OCI-LY7 (cell line): ENCODE measurements around the gene TEX9. TPM values are rescaled to one million over a fixed set of nuclear protein-coding genes. Genes with fewer than 3 reads are reported as not detected.

Experiments used
- BruUV-seq: library from RNA; stranded (reverse); fragments of 400-500 nt; replicated peaks from 2 replicates; lab custom pipeline; 2021; lab: Mats Ljungman, UMichigan
- CTCF ChIA-PET: fragments of 300-600 bp; sonication (Branson Sonifier 250); formaldehyde crosslinking; loops from one replicate; lab custom pipeline; 2022; ENCODE audit warnings: antibody characterized with exemption; ENCODE audit not compliant: unreplicated experiment; lab: Charles Lee
- POLR2A ChIA-PET: fragments of 300-600 bp; sonication (Branson Sonifier 250); formaldehyde crosslinking; loops from one replicate; lab custom pipeline; 2022; ENCODE audit warnings: antibody characterized with exemption; lab: Charles Lee
- DNase-seq: peaks from one replicate; pipeline ENCODE4 v3.0.0-alpha.2; 2015; ENCODE audit warnings: low spot score
- H2AFZ ChIP-seq: fragments of 200-600 bp; sonication (generic), shearing (Covaris generic); 2 replicates; pipeline ENCODE4 v1.6.1; 2014; ENCODE audit warnings: mild to moderate bottlenecking, antibody characterized with exemption, low read length, moderate library complexity
- H3K27ac ChIP-seq: fragments of 200-600 bp; sonication (generic); 2 replicates; pipeline ENCODE4 v1.5.1; 2014; ENCODE audit warnings: mixed run types, low read depth, mild to moderate bottlenecking, moderate library complexity, low read length, inconsistent platforms; ENCODE audit not compliant: poor library complexity, severe bottlenecking
- H3K36me3 ChIP-seq: fragments of 200-600 bp; sonication (generic); 2 replicates; pipeline ENCODE4 v1.6.1; 2014; ENCODE audit warnings: mild to moderate bottlenecking, antibody characterized with exemption, low read length, moderate library complexity, mixed read lengths; ENCODE audit not compliant: insufficient read depth
- H3K4me1 ChIP-seq: fragments of 200-600 bp; sonication (generic); 2 replicates; pipeline ENCODE4 v1.5.1; 2014; ENCODE audit warnings: mild to moderate bottlenecking, low read length; ENCODE audit not compliant: insufficient read depth, poor library complexity, severe bottlenecking
- H3K4me2 ChIP-seq: fragments of 200-600 bp; sonication (generic); 2 replicates; pipeline ENCODE4 v1.6.1; 2014; ENCODE audit warnings: mild to moderate bottlenecking, low read length
- H3K4me3 ChIP-seq: fragments of 200-600 bp; sonication (generic); 2 replicates; pipeline ENCODE4 v1.5.1; 2014; ENCODE audit warnings: mild to moderate bottlenecking, low read depth, low read length; ENCODE audit not compliant: poor library complexity, severe bottlenecking
- H3K79me2 ChIP-seq: fragments of 200-600 bp; sonication (generic); 2 replicates; pipeline ENCODE4 v1.6.1; 2016; ENCODE audit warnings: low read depth, mild to moderate bottlenecking, low read length, moderate library complexity, mixed read lengths; ENCODE audit not compliant: insufficient read depth
- H3K9me2 ChIP-seq: fragments of 200-600 bp; sonication (generic); 2 replicates; pipeline ENCODE4 v1.6.1; 2016; ENCODE audit warnings: mild to moderate bottlenecking, low read length, mixed read lengths; ENCODE audit not compliant: insufficient read depth
- H3K9me3 ChIP-seq: fragments of 200-600 bp; sonication (generic); 2 replicates; pipeline ENCODE4 v1.6.1; 2014; ENCODE audit warnings: mild to moderate bottlenecking, mixed run types, low read length, mixed read lengths
- H4K20me1 ChIP-seq: fragments of 200-600 bp; sonication (generic); 2 replicates; pipeline ENCODE4 v1.6.1; 2014; ENCODE audit warnings: mild to moderate bottlenecking, antibody characterized with exemption, low read length, moderate library complexity, mixed read lengths; ENCODE audit not compliant: insufficient read depth
- CTCF ChIP-seq: fragments of 200-600 bp; sonication (generic); conservative IDR thresholded peaks from 2 replicates; pipeline ENCODE4 v1.5.1; 2014; ENCODE audit warnings: mild to moderate bottlenecking, antibody characterized with exemption, low read length, moderate library complexity, mixed read lengths
- EZH2phosphoT487 ChIP-seq: fragments of 200-600 bp; sonication (generic); IDR thresholded peaks from 2 replicates; pipeline ENCODE4 v1.6.1; 2018; ENCODE audit warnings: low read depth, borderline replicate concordance, mild to moderate bottlenecking, mixed run types, antibody characterized with exemption, low read length, moderate library complexity, mixed read lengths
- intact Hi-C: fragments of 100-400 bp; cut with micrococcal nuclease; formaldehyde crosslinking; loops from one replicate; pipeline ENCODE4 v1.10.0; 2022; ENCODE audit not compliant: unreplicated experiment
- total RNA-seq, 2 experiments: library from RNA; depleted of rRNA in 1 of 2; stranded (reverse); fragments of >200 nt in 1 of 2; shearing (Covaris generic) in 1 of 2; gene quantifications; 2 replicates each; pipeline ENCODE4 v1.2.3, GENCODE V29; 2014 to 2022

TEX9 gene
- total RNA-seq, 2 experiments from 2014 or later = 20.0 to 44.6 TPM

GRCh38 chr15:56445746-56446145, 80.5 kb downstream of the TEX9 start:
- no peak for DNase-seq
- intact Hi-C loops = no loop called here
- Histone ChIP-seq H2AFZ (no peak overlapping the region), H3K79me2 (no peaks in the 10 kb centered on the region), H4K20me1 (no peaks in the 10 kb centered on the region), H3K4me2 (no peak overlapping the region), H3K4me1 (no peaks in the 10 kb centered on the region), H3K9me3 (no peaks in the 10 kb centered on the region), H3K9me2 (no peaks in the 10 kb centered on the region), H3K27ac (no peak overlapping the region), H3K4me3 (no peak overlapping the region), H3K36me3 (peaks cover 5% of the 10 kb centered on the region; the same call in 1 of the 2 replicates)
- BruUV-seq = no TSS peak
- TF ChIP-seq CTCF (no peak), EZH2phosphoT487 (no peak)
- CTCF ChIA-PET = no interaction called here
- POLR2A ChIA-PET = no interaction called here

GRCh38 chr15:56454836-56455235, 89.6 kb downstream of the TEX9 start:
- BruUV-seq = no TSS peak
- H3K9me2 ChIP-seq = no peaks in the 10 kb centered on the region
- H3K9me3 ChIP-seq = peaks cover 5% of the 10 kb centered on the region; the same call in 1 of the 2 replicates
- no peak for DNase-seq
- POLR2A ChIA-PET = interaction anchor here (0.6 to 1.4 kb wide), 2 partner anchors 9 to 867 kb away, joined by 4 to 5 read pairs; no protein-coding TSS in a partner anchor
- H3K4me3 ChIP-seq = no peak overlapping the region
- H3K36me3 ChIP-seq = no peaks in the 10 kb centered on the region
- H3K4me2 ChIP-seq = no peak overlapping the region
- intact Hi-C loops = no loop called here
- no peak overlapping the region for H3K27ac ChIP-seq
- TF ChIP-seq EZH2phosphoT487 = no peak
- no peak for TF ChIP-seq CTCF
- H3K79me2 ChIP-seq = no peaks in the 10 kb centered on the region
- CTCF ChIA-PET = no interaction called here
- H2AFZ ChIP-seq = no peak overlapping the region
- no peaks in the 10 kb centered on the region for H3K4me1 ChIP-seq
- no peaks in the 10 kb centered on the region for H4K20me1 ChIP-seq

DNA sequence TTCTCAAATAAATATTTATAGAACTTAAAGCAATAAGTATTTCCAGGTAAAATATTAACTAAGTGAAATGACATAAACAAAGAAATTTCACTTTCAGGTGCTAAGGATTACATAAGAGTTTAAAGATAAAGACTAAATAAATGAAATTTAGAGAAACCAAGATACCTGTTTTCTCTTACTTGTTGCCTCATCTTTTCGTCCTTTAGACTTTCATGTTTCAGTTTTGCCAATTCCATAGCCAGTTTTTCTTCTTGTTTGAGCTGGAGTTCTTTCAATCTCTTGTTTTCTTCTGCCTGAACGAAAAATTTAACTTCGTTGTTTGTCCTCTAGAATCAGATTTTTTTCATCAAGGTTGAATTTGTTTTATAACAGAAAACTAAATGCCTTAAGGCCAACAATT, 91.0 kb downstream of the TEX9 start:
- Histone ChIP-seq H3K9me3 (peaks cover 5% of the 10 kb centered on the region; the same call in 1 of the 2 replicates), H3K27ac (no peak overlapping the region), H3K79me2 (no peaks in the 10 kb centered on the region), H3K9me2 (no peaks in the 10 kb centered on the region), H3K36me3 (no peaks in the 10 kb centered on the region), H2AFZ (no peak overlapping the region), H4K20me1 (no peaks in the 10 kb centered on the region), H3K4me2 (no peak overlapping the region), H3K4me1 (peaks cover 5% of the 10 kb centered on the region), H3K4me3 (no peak overlapping the region)
- DNase-seq = no peak
- intact Hi-C loops = no loop called here
- POLR2A ChIA-PET = interaction anchor here (0.6 kb wide), 1 partner anchor 276 kb away, joined by 3 read pairs; no protein-coding TSS in a partner anchor
- TF ChIP-seq CTCF = no peak
- no peak for TF ChIP-seq EZH2phosphoT487
- CTCF ChIA-PET = no interaction called here
- BruUV-seq = no TSS peak
